ENCODE measurements around the gene GRXCR2.
A peak's percentile ranks its signal among the peaks of the same experiment; 100 is the strongest.

The GRXCR2 gene

GRCh38 chr5:145835848-145836239 lies 37.0 kb downstream of the GRXCR2 start:
- no peak for DNase-seq (ENCODE audit: low read depth in 2 of 2)

DNA sequence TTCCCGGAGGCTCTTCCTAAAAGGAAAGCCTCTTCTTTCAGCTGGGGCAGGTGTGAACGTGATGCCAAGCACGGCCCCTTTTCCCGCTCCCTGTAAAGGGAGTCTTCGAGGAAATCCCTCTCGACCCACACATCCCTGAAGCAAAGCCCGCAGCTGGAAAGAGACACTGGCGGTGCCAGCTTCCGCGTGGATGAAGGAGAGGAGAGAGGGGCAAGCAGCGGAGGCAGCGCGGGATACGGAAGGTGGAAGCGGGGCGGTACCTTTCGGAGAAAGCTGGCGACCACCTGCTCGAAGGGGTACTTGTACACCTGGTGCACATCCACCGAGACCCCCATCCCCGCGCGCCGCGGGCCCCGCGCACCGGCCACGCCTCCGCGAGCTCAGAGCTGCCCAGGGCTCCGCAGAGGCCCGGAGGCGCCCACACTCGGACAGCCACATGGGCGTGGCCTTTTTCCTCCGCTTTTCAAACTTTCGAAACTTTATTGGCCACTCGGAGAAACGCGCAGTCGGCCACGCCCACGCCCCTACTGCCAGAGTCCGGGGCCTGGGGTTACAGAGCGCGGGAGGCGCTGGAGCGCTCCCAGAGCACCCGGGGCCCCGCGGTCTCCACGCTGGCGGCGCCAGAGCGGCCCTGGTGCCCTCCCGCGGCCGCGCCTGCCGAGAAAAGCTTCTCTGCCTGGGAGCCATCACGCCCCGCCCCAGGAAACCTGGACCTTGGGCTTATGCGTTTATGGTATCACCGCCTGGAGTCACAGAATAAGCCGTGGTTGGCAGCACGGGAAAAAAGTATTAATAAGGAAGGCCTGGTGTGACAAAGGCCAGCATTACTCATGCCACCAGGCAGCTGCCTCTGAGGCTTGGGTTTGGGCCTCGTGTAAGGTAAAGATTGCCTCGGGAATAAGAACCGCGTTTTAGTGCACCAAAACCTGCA lies 37.6 kb downstream of the GRXCR2 start, which contains the start of gene PRELID2:
Gene PRELID2, minus strand, starts transcription at position 426 of the 931 bp plus-strand sequence. Its CDS starts 91 bp downstream, at position 335.
- peak; percentile 75 to 76 for DNase-seq (ENCODE audit: low read depth in 2 of 2)

DNA sequence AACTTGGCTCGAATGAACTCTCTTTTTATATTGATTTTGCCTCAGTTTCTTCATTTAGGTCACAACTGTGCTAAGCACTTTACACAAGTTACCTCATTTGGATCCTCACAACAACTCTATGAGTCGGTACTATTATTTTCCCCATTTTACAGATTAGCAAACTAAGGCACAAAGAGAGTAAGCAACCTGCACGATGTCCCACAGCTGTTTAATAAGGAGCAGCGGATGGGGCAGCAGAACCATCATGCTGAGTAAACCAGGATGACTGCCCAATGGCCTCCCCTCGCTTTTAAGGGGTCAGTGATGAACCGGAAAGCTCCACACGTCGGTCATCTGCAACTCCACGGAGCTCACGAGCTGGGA lies 38.3 kb downstream of the GRXCR2 start:
- DNase-seq (ENCODE audit: low read depth in 2 of 2), result no peak

DNA sequence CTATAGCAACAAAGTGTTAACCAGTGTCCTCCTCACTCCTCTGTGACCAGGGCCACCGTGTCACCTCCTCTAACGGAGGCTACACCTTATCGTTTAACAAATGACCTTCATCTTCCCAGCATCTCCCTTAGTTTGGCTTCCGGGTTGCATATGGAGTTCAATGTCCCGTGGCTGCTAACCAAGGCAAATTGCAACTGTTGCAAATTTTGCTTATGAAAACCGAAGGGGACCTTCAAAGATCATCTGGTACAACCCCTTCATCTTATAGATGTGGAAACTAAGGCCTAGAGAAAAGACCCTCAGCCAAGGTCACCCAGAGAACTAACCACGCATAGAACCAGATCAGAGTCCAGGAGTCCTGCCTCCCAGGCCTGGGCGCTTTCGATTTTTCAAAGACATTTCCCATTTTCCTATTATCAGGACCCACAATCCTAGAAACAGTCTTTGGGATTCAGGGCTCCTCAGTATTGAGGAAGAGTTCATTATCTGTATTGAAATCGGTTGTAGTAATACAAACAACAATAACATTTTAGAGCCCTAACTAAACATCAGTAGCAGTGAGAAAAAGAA lies 39.1 kb downstream of the GRXCR2 start:
- DNase-seq (ENCODE audit: low read depth in 2 of 2), result no peak

DNA sequence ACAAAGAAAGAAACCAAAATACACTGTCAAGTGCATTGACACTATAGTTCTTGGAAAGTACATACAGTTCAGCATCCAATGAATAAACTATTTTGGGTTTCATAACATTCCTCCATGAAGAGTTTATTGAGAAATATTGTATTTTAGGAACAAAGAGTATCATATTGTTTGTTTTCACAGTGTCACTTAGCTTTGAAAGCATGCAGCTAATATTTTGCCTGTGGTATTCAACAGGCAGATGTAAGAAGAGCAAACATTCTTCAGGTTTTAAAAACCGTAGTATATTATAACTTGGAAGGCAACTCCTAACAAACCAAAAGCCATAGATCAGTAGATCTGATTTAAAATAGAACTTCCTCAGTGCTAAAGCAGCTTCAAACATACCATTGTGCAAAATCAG lies 42.2 kb downstream of the GRXCR2 start:
- no peak for DNase-seq (ENCODE audit: low read depth in 2 of 2)

- DNase-seq (ENCODE audit: low read depth in 2 of 2), result no peak
Observed at GRCh38 chr5:145829708-145830361, 43.0 kb downstream of the GRXCR2 start.

GRCh38 chr5:145826895-145827674 lies 45.7 kb downstream of the GRXCR2 start:
- DNase-seq (ENCODE audit: low read depth in 2 of 2), result no peak

GRCh38 chr5:145825751-145826180 lies 47.0 kb downstream of the GRXCR2 start:
- no peak for DNase-seq (ENCODE audit: low read depth in 2 of 2)

DNA sequence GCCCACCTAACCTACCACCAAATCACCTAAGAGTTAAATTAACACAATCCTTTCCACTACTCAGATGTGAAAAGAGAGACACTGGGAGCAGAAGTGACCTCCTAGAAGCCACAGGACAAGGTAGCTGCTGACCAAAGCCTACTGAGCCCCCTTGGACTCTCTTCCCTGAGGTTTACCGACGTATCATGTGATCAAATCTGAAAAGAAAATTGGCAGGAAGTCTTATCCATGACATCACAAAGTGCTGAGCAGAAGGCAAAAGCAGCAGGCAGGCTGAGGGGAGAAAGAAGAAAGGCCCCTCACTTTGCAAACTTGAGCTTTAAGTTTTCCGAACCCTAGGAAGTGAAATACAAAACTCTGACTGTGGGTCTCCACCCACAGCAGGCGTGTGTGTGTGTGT lies 48.8 kb downstream of the GRXCR2 start:
- no peak for DNase-seq (ENCODE audit: low read depth in 2 of 2)

GRCh38 chr5:145818604-145819003 lies 54.2 kb downstream of the GRXCR2 start:
- no peak for DNase-seq (ENCODE audit: low read depth in 2 of 2)

DNA sequence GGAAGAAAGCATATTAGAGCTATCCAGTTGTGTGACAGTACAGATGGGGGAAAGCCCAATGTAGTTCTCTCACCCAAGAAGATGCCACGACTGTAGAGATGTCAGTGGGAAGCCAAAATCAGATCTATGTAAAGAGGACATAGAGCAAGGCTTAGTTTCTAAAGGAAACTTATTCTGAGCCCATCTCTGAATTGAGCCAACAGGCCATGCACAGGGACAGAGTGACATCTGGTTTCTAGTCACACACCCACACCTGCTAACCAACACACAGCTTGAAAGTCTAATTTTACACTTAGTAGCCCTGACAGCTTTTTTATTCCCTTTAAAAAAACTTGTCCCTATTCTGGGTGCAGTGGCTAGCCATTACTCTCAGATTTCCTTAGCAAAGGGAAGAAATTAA lies 59.9 kb downstream of the GRXCR2 start:
- no peak for DNase-seq (ENCODE audit: low read depth in 2 of 2)

GRCh38 chr5:145811834-145812625 lies 60.8 kb downstream of the GRXCR2 start:
- no peak for DNase-seq (ENCODE audit: low read depth in 2 of 2)
